Prostate gland (tissue), 2 donors: ENCODE results near the gene CALM3. TPM values are rescaled to one million over a fixed set of nuclear protein-coding genes. Genes with fewer than 3 reads are reported as not detected.

Experiments
- DNase-seq: peaks from one replicate; pipeline ENCODE4 v3.0.0-alpha.2; 2019; ENCODE audit warnings: low spot score
- H3K27ac ChIP-seq, 2 donors: fragments of 200-600 bp; sonication (generic); 2 replicates each; pipeline ENCODE4 v1.5.1; 2017 to 2019
- H3K27me3 ChIP-seq: fragments of 200-600 bp; sonication (generic); replicated peaks from 2 replicates; pipeline ENCODE4 v1.5.1; 2019; ENCODE audit not compliant: insufficient read depth
- H3K36me3 ChIP-seq, 2 donors: fragments of 200-600 bp; sonication (generic); 1 replicate in 1 of 2; 2 replicates in 1 of 2; pipeline versions ENCODE4 v1.5.1 to v1.8.1; 2017 to 2019
- H3K4me1 ChIP-seq: fragments of 200-600 bp; sonication (generic); replicated peaks from 2 replicates; pipeline ENCODE4 v1.5.1; 2019
- H3K4me3 ChIP-seq, 2 donors: fragments of 200-600 bp; sonication (generic); 2 replicates each; pipeline ENCODE4 v1.5.1; 2017 to 2019
- H3K9me3 ChIP-seq: fragments of 200-600 bp; sonication (generic); 2 replicates; pipeline ENCODE4 v1.5.1; 2017
- POLR2A ChIP-seq: fragments of 450-650 bp; IDR thresholded peaks from one replicate; pipeline ENCODE4 v1.6.1; 2016; ENCODE audit warnings: antibody characterized with exemption, mild to moderate bottlenecking
- POLR2AphosphoS5 ChIP-seq: sonication (generic); formaldehyde crosslinking; IDR thresholded peaks from one replicate; pipeline ENCODE4 v1.6.1; 2017; ENCODE audit warnings: antibody characterized with exemption
- WGBS: methylation state at CpG from one replicate; pipeline ENCODE4 v1.1.5; 2018; 5-methylcytosine and 5-hydroxymethylcytosine counted together
- intact Hi-C: fragments of 100-400 bp; cut with DNase I; formaldehyde crosslinking; loops from one replicate; pipeline ENCODE4 v1.14.2; 2022
- total RNA-seq, 2 donors: library from RNA; depleted of rRNA; stranded (reverse); fragments of >200 nt; gene quantifications; one replicate each; pipeline ENCODE4 v1.1.0, GENCODE V29; 2016
- TF ChIP-seq, protein P1 (sequence below), 4 experiments: fragments of 200-600 bp in 2 of 4; fragments of 450-650 bp in 2 of 4; sonication (generic) in 2 of 4; IDR thresholded peaks; 1 replicate in 3 of 4; 2 replicates in 1 of 4; pipeline ENCODE4 v1.5.1; 2016 to 2019; ENCODE audit warnings: antibody characterized with exemption in 4 of 4, mild to moderate bottlenecking in 2 of 4, moderate library complexity in 2 of 4

CALM3 gene
- total RNA-seq, 2 donors from 2014 or later = 166 to 171 TPM

DNA sequence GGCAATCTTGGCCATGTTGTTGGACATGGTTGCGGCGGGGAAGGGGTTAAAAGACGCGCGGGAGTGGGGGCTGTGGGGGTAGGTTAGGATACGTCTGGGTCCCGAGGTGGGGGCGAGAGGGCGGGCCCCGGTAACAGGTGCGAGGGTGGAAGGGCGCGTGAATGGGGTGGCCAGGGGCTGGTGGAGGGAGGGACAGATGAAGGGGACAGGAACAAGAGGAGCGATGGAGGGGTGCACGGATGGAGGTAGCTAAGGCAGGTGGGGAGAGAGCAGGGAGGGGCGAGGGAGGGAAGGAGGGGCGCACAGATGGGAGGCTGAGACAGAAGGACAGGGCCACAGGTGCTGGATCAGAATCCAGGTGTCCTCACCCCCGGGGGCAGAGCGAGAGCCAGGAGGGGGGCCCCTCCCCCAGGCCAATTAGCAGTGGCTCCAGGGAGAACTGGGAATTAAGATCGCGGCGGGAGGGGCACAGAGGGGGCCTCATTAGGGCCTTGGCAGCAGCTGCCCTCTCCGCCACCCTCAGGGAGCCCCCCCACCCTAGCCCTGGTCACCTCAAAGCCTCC, 33.6 kb downstream of the CALM3 start:
- TF ChIP-seq POLR2A (no peak), POLR2AphosphoS5 (no peak)
- TF ChIP-seq, protein P1, sequence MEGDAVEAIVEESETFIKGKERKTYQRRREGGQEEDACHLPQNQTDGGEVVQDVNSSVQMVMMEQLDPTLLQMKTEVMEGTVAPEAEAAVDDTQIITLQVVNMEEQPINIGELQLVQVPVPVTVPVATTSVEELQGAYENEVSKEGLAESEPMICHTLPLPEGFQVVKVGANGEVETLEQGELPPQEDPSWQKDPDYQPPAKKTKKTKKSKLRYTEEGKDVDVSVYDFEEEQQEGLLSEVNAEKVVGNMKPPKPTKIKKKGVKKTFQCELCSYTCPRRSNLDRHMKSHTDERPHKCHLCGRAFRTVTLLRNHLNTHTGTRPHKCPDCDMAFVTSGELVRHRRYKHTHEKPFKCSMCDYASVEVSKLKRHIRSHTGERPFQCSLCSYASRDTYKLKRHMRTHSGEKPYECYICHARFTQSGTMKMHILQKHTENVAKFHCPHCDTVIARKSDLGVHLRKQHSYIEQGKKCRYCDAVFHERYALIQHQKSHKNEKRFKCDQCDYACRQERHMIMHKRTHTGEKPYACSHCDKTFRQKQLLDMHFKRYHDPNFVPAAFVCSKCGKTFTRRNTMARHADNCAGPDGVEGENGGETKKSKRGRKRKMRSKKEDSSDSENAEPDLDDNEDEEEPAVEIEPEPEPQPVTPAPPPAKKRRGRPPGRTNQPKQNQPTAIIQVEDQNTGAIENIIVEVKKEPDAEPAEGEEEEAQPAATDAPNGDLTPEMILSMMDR (IDR thresholded peaks at IDR 0.05) = no peak
- peak overlapping the region in 1 of 2 donors; percentile 3 for H3K4me3 ChIP-seq
- 7% methylated on average over 23 of the region's 23 CpGs for WGBS
- no peaks in the 10 kb centered on the region for H3K36me3 ChIP-seq
- no peaks in the 10 kb centered on the region for H3K9me3 ChIP-seq
- no peak overlapping the region for H3K27ac ChIP-seq
- H3K4me1 ChIP-seq = peaks cover 3% of the 10 kb centered on the region
- H3K27me3 ChIP-seq = peaks cover 2% of the 10 kb centered on the region
- intact Hi-C loops = no loop called here
- no peak for DNase-seq

DNA sequence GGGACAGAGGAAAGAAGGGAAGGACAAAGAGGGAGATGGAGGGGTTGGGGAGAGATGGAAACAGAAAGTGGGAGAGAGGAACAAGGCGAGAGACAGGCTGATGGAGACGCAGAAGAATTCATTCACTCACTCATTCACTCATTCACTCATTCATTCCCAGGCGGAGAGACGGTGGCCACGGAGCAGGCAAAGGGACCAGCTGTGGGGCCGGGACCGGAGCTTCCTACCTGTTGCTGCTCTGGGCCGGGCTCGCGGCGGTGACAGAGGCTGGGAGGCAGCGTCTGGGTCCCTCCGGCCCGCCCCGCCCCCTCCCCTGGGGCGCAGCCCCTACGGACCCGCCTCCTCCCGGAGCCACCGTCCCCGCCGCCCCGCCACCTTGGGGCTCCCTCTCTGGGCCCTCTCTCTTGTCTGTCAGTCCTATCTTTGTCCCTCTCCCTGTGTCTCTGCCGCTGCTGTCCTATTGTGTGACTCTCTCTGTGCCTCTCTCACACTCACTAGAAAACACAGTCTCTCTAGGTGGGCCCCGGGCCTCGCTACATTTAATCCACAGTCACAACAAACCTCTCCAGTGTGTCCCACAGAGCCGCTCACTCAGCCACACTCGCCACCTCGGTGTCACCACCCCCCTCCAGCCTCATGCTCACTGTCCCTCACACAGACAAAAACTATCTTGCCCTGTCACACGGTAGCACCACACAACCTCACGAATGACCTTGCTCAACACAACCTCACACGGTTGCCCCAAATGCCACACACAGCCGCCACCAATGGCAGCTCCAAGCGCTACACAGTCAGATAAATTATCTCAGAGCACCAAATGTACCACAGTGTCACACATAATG, 35.0 kb downstream of the CALM3 start, which contains the start of gene GNG8:
Gene GNG8, minus strand, starts transcription at position 283 of the 842 bp plus-strand sequence. CDS start 1,520 bp downstream, outside the sequence.
- Histone ChIP-seq H3K4me3 (no peak within 1 kb of the TSS), H3K4me1 (peaks cover 3% of the 10 kb centered on the region), H3K36me3 (no peaks in the 10 kb centered on the region), H3K27ac (no peak within 1 kb of the TSS), H3K9me3 (no peaks in the 10 kb centered on the region), H3K27me3 (no peaks in the 10 kb centered on the region)
- intact Hi-C loops = no loop called here
- DNase-seq = no peak
- TF ChIP-seq, protein P1 (IDR thresholded peaks at IDR 0.05) = no peak
- TF ChIP-seq POLR2A = no peak
- no peak for TF ChIP-seq POLR2AphosphoS5
- WGBS = 44% methylated on average over 33 of the region's 34 CpGs

DNA sequence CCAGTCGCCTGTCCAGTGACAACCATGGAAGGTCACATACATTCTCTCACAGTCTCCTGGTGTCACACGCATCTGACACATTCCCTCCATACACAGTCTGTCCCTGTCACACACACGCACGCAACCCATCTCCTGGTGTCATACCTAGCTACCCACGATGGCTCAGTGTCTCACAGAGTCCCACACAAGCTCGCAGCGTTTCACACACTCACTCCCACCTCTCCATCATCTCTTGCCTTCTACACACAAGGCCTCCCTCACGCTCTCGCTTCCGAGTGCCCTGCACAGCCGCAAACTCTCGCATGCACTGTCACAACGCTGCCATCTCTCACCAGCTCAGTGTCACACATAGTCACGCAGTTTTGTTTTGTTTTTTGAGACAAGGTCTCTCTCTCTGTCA, 36.1 kb downstream of the CALM3 start:
- H3K4me3 ChIP-seq = no peak overlapping the region
- no peaks in the 10 kb centered on the region for H3K36me3 ChIP-seq
- DNase-seq = no peak
- peaks cover 3% of the 10 kb centered on the region for H3K4me1 ChIP-seq
- H3K27me3 ChIP-seq = no peaks in the 10 kb centered on the region
- 73% methylated on average over 14 of the region's 14 CpGs for WGBS
- intact Hi-C loops = no loop called here
- TF ChIP-seq, protein P1 (IDR thresholded peaks at IDR 0.05) = no peak
- TF ChIP-seq POLR2A (no peak), POLR2AphosphoS5 (no peak)
- no peaks in the 10 kb centered on the region for H3K9me3 ChIP-seq
- H3K27ac ChIP-seq = no peak overlapping the region

DNA sequence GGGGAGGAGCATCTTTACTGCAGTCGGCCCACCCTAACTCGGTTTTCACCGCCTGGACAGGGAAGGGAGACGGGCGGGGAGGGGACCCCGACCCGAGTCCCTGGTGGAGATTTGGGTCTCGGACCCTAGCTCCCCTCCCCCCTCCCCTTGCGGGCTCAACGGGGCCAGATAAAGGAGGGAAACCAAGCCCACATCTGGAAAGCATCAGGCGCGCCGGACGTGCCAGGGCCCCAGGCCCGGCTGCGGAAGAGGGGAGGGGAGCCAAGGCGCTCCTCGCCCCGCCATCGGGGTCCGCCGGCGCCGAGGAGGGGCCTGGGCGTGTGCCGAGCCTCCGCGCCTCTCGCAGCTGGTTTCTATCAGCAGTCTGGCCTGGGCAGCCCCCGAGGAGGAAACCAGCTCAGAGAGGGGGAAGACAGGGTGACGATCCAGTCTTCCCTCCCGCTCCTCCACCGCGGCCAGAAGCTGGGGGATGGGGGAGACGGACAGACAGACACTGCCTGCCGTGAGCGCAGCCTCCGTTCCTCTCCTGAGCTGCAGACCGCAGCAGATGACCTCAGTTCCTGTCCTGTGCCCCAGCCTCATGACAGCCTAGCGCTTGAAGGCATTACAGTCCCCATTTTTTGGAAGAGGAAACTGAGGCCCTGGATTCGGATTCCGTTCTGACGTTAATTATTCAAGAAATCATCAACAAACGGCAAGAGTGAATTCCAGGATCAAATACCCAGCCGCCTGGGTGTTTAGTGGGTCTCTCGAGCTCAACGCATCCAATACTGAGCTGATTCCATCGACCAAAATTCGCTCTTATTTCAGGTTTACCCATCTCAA, 38.4 kb downstream of the CALM3 start:
- intact Hi-C loops = no loop called here
- peak overlapping the region; percentile 69 to 73 for H3K27ac ChIP-seq
- 9% methylated on average over 44 of the region's 49 CpGs for WGBS
- no peaks in the 10 kb centered on the region for H3K9me3 ChIP-seq
- no peaks in the 10 kb centered on the region for H3K36me3 ChIP-seq
- no peaks in the 10 kb centered on the region for H3K27me3 ChIP-seq
- TF ChIP-seq POLR2A (no peak), POLR2AphosphoS5 (no peak)
- TF ChIP-seq, protein P1 (IDR thresholded peaks at IDR 0.05) = no peak
- no peak for DNase-seq
- H3K4me1 ChIP-seq = peaks cover 3% of the 10 kb centered on the region
- H3K4me3 ChIP-seq = peak overlapping the region; percentile 20 to 37
